Measurements from ENCODE around the gene GSTM1.

DNA sequence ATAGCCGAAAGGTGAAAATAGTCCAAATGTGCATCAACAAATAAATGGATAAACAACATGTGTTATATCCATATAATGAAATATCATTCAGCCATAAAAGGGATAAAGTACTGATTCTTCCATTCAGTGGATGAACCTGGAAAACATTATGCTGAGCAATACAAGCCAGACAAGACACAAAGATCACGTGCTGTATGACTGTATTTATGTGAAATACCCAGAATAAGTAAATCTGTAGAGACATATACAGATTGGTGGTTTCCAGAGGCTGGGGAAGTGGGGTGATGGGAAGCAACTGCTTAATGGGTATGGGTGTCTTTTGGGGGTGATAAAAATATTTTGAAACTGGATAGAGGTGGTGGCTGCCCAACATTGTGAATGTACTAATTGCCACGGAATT, 45.0 kb upstream of the GSTM1 start:
- no peak for TF ChIP-seq EZH2phosphoT487 (IDR thresholded peaks at IDR 0.05; ENCODE audit: borderline replicate concordance)
- TF ChIP-seq, protein P1, sequence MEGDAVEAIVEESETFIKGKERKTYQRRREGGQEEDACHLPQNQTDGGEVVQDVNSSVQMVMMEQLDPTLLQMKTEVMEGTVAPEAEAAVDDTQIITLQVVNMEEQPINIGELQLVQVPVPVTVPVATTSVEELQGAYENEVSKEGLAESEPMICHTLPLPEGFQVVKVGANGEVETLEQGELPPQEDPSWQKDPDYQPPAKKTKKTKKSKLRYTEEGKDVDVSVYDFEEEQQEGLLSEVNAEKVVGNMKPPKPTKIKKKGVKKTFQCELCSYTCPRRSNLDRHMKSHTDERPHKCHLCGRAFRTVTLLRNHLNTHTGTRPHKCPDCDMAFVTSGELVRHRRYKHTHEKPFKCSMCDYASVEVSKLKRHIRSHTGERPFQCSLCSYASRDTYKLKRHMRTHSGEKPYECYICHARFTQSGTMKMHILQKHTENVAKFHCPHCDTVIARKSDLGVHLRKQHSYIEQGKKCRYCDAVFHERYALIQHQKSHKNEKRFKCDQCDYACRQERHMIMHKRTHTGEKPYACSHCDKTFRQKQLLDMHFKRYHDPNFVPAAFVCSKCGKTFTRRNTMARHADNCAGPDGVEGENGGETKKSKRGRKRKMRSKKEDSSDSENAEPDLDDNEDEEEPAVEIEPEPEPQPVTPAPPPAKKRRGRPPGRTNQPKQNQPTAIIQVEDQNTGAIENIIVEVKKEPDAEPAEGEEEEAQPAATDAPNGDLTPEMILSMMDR (conservative IDR thresholded peaks at IDR 0.05; ENCODE audit: low read length), result no peak
